Neural cell (in vitro differentiated cells): ENCODE results near the gene LKAAEAR1. TPM values are rescaled to one million over a fixed set of nuclear protein-coding genes. Genes with fewer than 3 reads are reported as not detected.

ENCODE experiments used
- H2AFZ ChIP-seq: fragments of 200-600, 300-800 bp; sonication (generic), shearing (Covaris generic); 2 replicates; pipeline ENCODE4 v1.6.0; 2014; ENCODE audit warnings: low read depth, mild to moderate bottlenecking, antibody characterized with exemption, low read length, moderate library complexity
- H3F3A ChIP-seq: fragments of 200-600 bp; shearing (Covaris generic); 2 replicates; pipeline ENCODE4 v1.6.1; 2016; ENCODE audit warnings: mild to moderate bottlenecking, moderate library complexity, mixed read lengths, antibody characterized with exemption, low read length; ENCODE audit not compliant: insufficient read depth, poor library complexity, severe bottlenecking
- H3K27ac ChIP-seq: fragments of 200-600, 300-800 bp; sonication (generic), shearing (Covaris generic); 2 replicates; pipeline ENCODE4 v1.5.1; 2014; ENCODE audit warnings: mild to moderate bottlenecking, low read length, moderate library complexity
- H3K27me3 ChIP-seq: fragments of 300-800, 200-600 bp; sonication (generic), shearing (Covaris generic); 2 replicates; pipeline ENCODE4 v1.6.0; 2014; ENCODE audit warnings: mild to moderate bottlenecking, low read depth, low read length, moderate library complexity; ENCODE audit not compliant: insufficient read depth
- H3K36me3 ChIP-seq: fragments of 300-800, 200-600 bp; sonication (generic), shearing (Covaris generic); 2 replicates; pipeline ENCODE4 v1.5.1; 2014; ENCODE audit warnings: mild to moderate bottlenecking, antibody characterized with exemption, low read length, moderate library complexity; ENCODE audit not compliant: insufficient read depth
- H3K4me2 ChIP-seq: fragments of 300-800, 200-600 bp; sonication (generic), shearing (Covaris generic); 2 replicates; pipeline ENCODE4 v1.6.0; 2014; ENCODE audit warnings: mild to moderate bottlenecking, low read length
- H3K4me3 ChIP-seq: fragments of 300-800, 200-600 bp; sonication (generic), shearing (Covaris generic); 2 replicates; pipeline ENCODE4 v1.5.1; 2014; ENCODE audit warnings: mild to moderate bottlenecking, low read length, moderate library complexity
- H3K79me2 ChIP-seq: fragments of 200-600 bp; shearing (Covaris generic); replicated peaks from 2 replicates; pipeline ENCODE4 v1.6.0; 2014; ENCODE audit warnings: mild to moderate bottlenecking, low read length, moderate library complexity; ENCODE audit not compliant: insufficient read depth
- H3K9ac ChIP-seq: fragments of 300-800, 200-600 bp; sonication (generic), shearing (Covaris generic); 2 replicates; pipeline ENCODE4 v1.6.1; 2016; ENCODE audit warnings: mild to moderate bottlenecking, low read length, mixed read lengths
- H3K9me2 ChIP-seq: fragments of 200-600 bp; shearing (Covaris generic); 2 replicates; pipeline ENCODE4 v1.6.1; 2016; ENCODE audit warnings: mild to moderate bottlenecking, low read length, mixed read lengths; ENCODE audit not compliant: insufficient read depth
- H3K9me3 ChIP-seq: fragments of 200-600, 300-800 bp; sonication (generic), shearing (Covaris generic); 2 replicates; pipeline ENCODE4 v1.6.1; 2016; ENCODE audit warnings: mild to moderate bottlenecking, mixed run types, low read length, moderate library complexity, mixed read lengths
- H4K20me1 ChIP-seq: fragments of 200-600 bp; shearing (Covaris generic); 2 replicates; pipeline ENCODE4 v1.6.1; 2016; ENCODE audit warnings: mild to moderate bottlenecking, mixed run types; ENCODE audit not compliant: insufficient read depth
- EP300 ChIP-seq: fragments of 450-650 bp; conservative IDR thresholded peaks from 2 replicates; pipeline ENCODE4 v1.6.1; 2014; ENCODE audit warnings: antibody characterized with exemption, mild to moderate bottlenecking, moderate library complexity; ENCODE audit not compliant: poor library complexity, severe bottlenecking
- EZH2 ChIP-seq: fragments of 200-600, 300-800 bp; shearing (Covaris generic), sonication (generic); IDR thresholded peaks from 2 replicates; pipeline ENCODE4 v1.6.1; 2014; ENCODE audit warnings: antibody characterized with exemption, low read length, borderline replicate concordance, mild to moderate bottlenecking; ENCODE audit not compliant: insufficient read depth, poor library complexity, severe bottlenecking
- MXI1 ChIP-seq: fragments of 450-650 bp; conservative IDR thresholded peaks from 2 replicates; pipeline ENCODE4 v1.6.1; 2014; ENCODE audit warnings: antibody characterized with exemption, mild to moderate bottlenecking; ENCODE audit not compliant: poor library complexity, severe bottlenecking
- POLR2AphosphoS5 ChIP-seq: IDR thresholded peaks from 2 replicates; pipeline ENCODE4 v1.6.1; 2012
- RAD21 ChIP-seq: fragments of 450-650 bp; conservative IDR thresholded peaks from 2 replicates; pipeline ENCODE4 v1.6.1; 2014; ENCODE audit warnings: antibody characterized with exemption, mild to moderate bottlenecking, moderate library complexity
- SMC3 ChIP-seq: fragments of 450-650 bp; conservative IDR thresholded peaks from 2 replicates; pipeline ENCODE4 v1.6.1; 2014; ENCODE audit warnings: antibody characterized with exemption, mild to moderate bottlenecking, moderate library complexity; ENCODE audit not compliant: poor library complexity
- TAF1 ChIP-seq: IDR thresholded peaks from 2 replicates; pipeline ENCODE4 v1.6.1; 2012; ENCODE audit warnings: low read depth
- polyA plus RNA-seq: library from polyadenylated mRNA; depleted of rRNA; stranded (reverse); fragments of >200 nt; gene quantifications from 2 replicates; pipeline ENCODE4 v1.2.3, GENCODE V29; 2014
- TF ChIP-seq, protein P1 (sequence below): fragments of 450-650 bp; IDR thresholded peaks from 2 replicates; pipeline ENCODE4 v1.5.1; 2014; ENCODE audit warnings: antibody characterized with exemption, mild to moderate bottlenecking, moderate library complexity; ENCODE audit not compliant: poor library complexity, severe bottlenecking
- TF ChIP-seq, protein P2 (sequence below): IDR thresholded peaks from 2 replicates; pipeline ENCODE4 v1.6.1; 2012; ENCODE audit warnings: borderline replicate concordance

Gene LKAAEAR1
- polyA plus RNA-seq, 1 donor from 2014 or later, result 9.3 TPM

- H3K36me3 ChIP-seq, result no peaks in the 10 kb centered on the region
- H3K79me2 ChIP-seq, result no peaks in the 10 kb centered on the region
- no peak overlapping the region for H3K4me3 ChIP-seq
- no peak overlapping the region for H3K27ac ChIP-seq
- no peaks in the 10 kb centered on the region for H3K9me2 ChIP-seq
- H3K27me3 ChIP-seq, result peaks cover 17% of the 10 kb centered on the region
- no peak overlapping the region for H2AFZ ChIP-seq
- H3K9ac ChIP-seq, result no peak overlapping the region
- H3F3A ChIP-seq, result no peaks in the 10 kb centered on the region
- no peak overlapping the region for H3K4me2 ChIP-seq
- H4K20me1 ChIP-seq, result no peaks in the 10 kb centered on the region
- no peaks in the 10 kb centered on the region for H3K9me3 ChIP-seq
- TF ChIP-seq, protein P1, sequence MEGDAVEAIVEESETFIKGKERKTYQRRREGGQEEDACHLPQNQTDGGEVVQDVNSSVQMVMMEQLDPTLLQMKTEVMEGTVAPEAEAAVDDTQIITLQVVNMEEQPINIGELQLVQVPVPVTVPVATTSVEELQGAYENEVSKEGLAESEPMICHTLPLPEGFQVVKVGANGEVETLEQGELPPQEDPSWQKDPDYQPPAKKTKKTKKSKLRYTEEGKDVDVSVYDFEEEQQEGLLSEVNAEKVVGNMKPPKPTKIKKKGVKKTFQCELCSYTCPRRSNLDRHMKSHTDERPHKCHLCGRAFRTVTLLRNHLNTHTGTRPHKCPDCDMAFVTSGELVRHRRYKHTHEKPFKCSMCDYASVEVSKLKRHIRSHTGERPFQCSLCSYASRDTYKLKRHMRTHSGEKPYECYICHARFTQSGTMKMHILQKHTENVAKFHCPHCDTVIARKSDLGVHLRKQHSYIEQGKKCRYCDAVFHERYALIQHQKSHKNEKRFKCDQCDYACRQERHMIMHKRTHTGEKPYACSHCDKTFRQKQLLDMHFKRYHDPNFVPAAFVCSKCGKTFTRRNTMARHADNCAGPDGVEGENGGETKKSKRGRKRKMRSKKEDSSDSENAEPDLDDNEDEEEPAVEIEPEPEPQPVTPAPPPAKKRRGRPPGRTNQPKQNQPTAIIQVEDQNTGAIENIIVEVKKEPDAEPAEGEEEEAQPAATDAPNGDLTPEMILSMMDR, result no peak
- no peak for TF ChIP-seq MXI1
- TF ChIP-seq, protein P2, sequence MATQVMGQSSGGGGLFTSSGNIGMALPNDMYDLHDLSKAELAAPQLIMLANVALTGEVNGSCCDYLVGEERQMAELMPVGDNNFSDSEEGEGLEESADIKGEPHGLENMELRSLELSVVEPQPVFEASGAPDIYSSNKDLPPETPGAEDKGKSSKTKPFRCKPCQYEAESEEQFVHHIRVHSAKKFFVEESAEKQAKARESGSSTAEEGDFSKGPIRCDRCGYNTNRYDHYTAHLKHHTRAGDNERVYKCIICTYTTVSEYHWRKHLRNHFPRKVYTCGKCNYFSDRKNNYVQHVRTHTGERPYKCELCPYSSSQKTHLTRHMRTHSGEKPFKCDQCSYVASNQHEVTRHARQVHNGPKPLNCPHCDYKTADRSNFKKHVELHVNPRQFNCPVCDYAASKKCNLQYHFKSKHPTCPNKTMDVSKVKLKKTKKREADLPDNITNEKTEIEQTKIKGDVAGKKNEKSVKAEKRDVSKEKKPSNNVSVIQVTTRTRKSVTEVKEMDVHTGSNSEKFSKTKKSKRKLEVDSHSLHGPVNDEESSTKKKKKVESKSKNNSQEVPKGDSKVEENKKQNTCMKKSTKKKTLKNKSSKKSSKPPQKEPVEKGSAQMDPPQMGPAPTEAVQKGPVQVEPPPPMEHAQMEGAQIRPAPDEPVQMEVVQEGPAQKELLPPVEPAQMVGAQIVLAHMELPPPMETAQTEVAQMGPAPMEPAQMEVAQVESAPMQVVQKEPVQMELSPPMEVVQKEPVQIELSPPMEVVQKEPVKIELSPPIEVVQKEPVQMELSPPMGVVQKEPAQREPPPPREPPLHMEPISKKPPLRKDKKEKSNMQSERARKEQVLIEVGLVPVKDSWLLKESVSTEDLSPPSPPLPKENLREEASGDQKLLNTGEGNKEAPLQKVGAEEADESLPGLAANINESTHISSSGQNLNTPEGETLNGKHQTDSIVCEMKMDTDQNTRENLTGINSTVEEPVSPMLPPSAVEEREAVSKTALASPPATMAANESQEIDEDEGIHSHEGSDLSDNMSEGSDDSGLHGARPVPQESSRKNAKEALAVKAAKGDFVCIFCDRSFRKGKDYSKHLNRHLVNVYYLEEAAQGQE, result no peak
- no peak for TF ChIP-seq RAD21
- no peak for TF ChIP-seq EP300
- TF ChIP-seq TAF1, result no peak
- TF ChIP-seq EZH2, result no peak
- TF ChIP-seq POLR2AphosphoS5, result no peak
- TF ChIP-seq SMC3, result no peak
Measured at GRCh38 chr20:64086801-64087200, 2.6 kb upstream of the LKAAEAR1 start.

- Histone ChIP-seq H4K20me1 (no peaks in the 10 kb centered on the region), H3F3A (no peaks in the 10 kb centered on the region), H3K79me2 (no peaks in the 10 kb centered on the region), H2AFZ (no peak overlapping the region), H3K9me3 (no peaks in the 10 kb centered on the region), H3K4me2 (no peak overlapping the region), H3K9ac (peak overlapping the region; percentile 64), H3K9me2 (no peaks in the 10 kb centered on the region), H3K36me3 (no peaks in the 10 kb centered on the region), H3K27ac (no peak overlapping the region), H3K4me3 (peak overlapping the region; percentile 71), H3K27me3 (peaks cover 22% of the 10 kb centered on the region)
- TF ChIP-seq POLR2AphosphoS5 (no peak), EZH2 (no peak), RAD21 (no peak), TAF1 (no peak), EP300 (no peak), SMC3 (no peak), MXI1 (no peak)
- TF ChIP-seq, protein P1, result no peak
- TF ChIP-seq, protein P2, result no peak
Measured at GRCh38 chr20:64084685-64085152, 521 bp upstream of the LKAAEAR1 start.
